ENCODE results near the gene OR6X1. TPM values are rescaled to one million over a fixed set of nuclear protein-coding genes. Genes with fewer than 3 reads are reported as not detected.

The OR6X1 gene
- total RNA-seq, 1 donor = not detected

- peak; percentile 74 for TF ChIP-seq CTCF (IDR thresholded peaks at IDR 0.05; ENCODE audit: insufficient read depth, low read depth, low read length)
- peak; percentile 62 for DNase-seq (ENCODE audit: low read depth)
- no peak overlapping the region for H3K4me3 ChIP-seq (ENCODE audit: low read depth, low read length)
Observed at GRCh38 chr11:123707606-123708205, 46.6 kb downstream of the OR6X1 start.

- no peak for DNase-seq (ENCODE audit: low read depth)
- no peak for TF ChIP-seq CTCF (IDR thresholded peaks at IDR 0.05; ENCODE audit: insufficient read depth, low read depth, low read length)
Observed at GRCh38 chr11:123707206-123707605, 47.1 kb downstream of the OR6X1 start.

GRCh38 chr11:123704341-123704740 is 50.0 kb downstream of the OR6X1 start:
- no peak for DNase-seq (ENCODE audit: low read depth)
- TF ChIP-seq CTCF (IDR thresholded peaks at IDR 0.05; ENCODE audit: insufficient read depth, low read depth, low read length) = no peak
- H3K4me3 ChIP-seq (ENCODE audit: low read depth, low read length) = no peak overlapping the region

More at GRCh38 chr11:123707206-123707605, 47.1 kb downstream of the OR6X1 start:
- H3K4me3 ChIP-seq (ENCODE audit: low read depth, low read length) = no peak overlapping the region

Small RNA genes within 50 kb of the gene (small RNA-seq; reads per million reads assigned to genes)
- 1.0 reads per million, percentile 13 among the genes with 10 or more reads in this experiment for gene RNU1-21P

Other genes starting within 250 kb of the OR6X1 start
- gene SCN3B, start 99.9 kb downstream of the OR6X1 start, total RNA-seq = under 0.01 and 0.43 TPM in 2 replicates
- gene ZNF202, start 12.9 kb downstream of the OR6X1 start, total RNA-seq = 6.0 and 6.4 TPM in 2 replicates
- not detected in 2 replicates for gene OR6M1, start 51.8 kb upstream of the OR6X1 start, total RNA-seq
- not detected in 2 replicates for gene TMEM225, start 131.2 kb upstream of the OR6X1 start, total RNA-seq
- gene OR8D4, start 147.6 kb upstream of the OR6X1 start, total RNA-seq = not detected in 2 replicates
- gene OR4D5, start 185.1 kb upstream of the OR6X1 start, total RNA-seq = not detected in 2 replicates
- gene OR6T1, start 189.3 kb upstream of the OR6X1 start, total RNA-seq = not detected in 2 replicates
- not detected in 2 replicates for gene OR10S1, start 223.3 kb upstream of the OR6X1 start, total RNA-seq
- gene OR10G6, start 240.6 kb upstream of the OR6X1 start, total RNA-seq = not detected in 2 replicates